NT2/D1 (cell line): Measurements from ENCODE around the gene PLCH2.

Experiments
- DNase-seq: peaks from one replicate; pipeline ENCODE4 v3.0.0-alpha.2; 2011; ENCODE audit warnings: low read depth, low spot score
- H3K27me3 ChIP-seq: 2 replicates; pipeline ENCODE4 v1.6.0; 2011; ENCODE audit warnings: mild to moderate bottlenecking; ENCODE audit not compliant: insufficient read length, insufficient read depth
- H3K36me3 ChIP-seq: 2 replicates; pipeline ENCODE4 v1.6.1; 2011; ENCODE audit warnings: mild to moderate bottlenecking, low read length, mixed read lengths; ENCODE audit not compliant: insufficient read depth, insufficient read length
- H3K4me1 ChIP-seq: 2 replicates; pipeline ENCODE4 v1.5.1; 2011; ENCODE audit not compliant: insufficient read depth, insufficient read length
- H3K4me3 ChIP-seq: 2 replicates; pipeline ENCODE4 v1.5.1; 2011; ENCODE audit warnings: low read depth; ENCODE audit not compliant: insufficient read length
- H3K9ac ChIP-seq: 2 replicates; pipeline ENCODE4 v1.6.0; 2011; ENCODE audit warnings: low read depth; ENCODE audit not compliant: insufficient read length
- H3K9me3 ChIP-seq: 2 replicates; pipeline ENCODE4 v1.5.1; 2011; ENCODE audit warnings: mild to moderate bottlenecking, low read length; ENCODE audit not compliant: insufficient read depth
- SUZ12 ChIP-seq: IDR thresholded peaks from 2 replicates; pipeline ENCODE4 v1.6.1; 2011; ENCODE audit not compliant: insufficient read length, insufficient read depth; ENCODE audit errors: extremely low read depth
- YY1 ChIP-seq: IDR thresholded peaks from 2 replicates; pipeline ENCODE4 v1.6.1; 2011; ENCODE audit not compliant: insufficient read length, insufficient read depth
- ZNF274 ChIP-seq: IDR thresholded peaks from 2 replicates; pipeline ENCODE4 v1.6.1; 2011; ENCODE audit warnings: mild to moderate bottlenecking, low read depth, low read length

PLCH2 gene

DNA sequence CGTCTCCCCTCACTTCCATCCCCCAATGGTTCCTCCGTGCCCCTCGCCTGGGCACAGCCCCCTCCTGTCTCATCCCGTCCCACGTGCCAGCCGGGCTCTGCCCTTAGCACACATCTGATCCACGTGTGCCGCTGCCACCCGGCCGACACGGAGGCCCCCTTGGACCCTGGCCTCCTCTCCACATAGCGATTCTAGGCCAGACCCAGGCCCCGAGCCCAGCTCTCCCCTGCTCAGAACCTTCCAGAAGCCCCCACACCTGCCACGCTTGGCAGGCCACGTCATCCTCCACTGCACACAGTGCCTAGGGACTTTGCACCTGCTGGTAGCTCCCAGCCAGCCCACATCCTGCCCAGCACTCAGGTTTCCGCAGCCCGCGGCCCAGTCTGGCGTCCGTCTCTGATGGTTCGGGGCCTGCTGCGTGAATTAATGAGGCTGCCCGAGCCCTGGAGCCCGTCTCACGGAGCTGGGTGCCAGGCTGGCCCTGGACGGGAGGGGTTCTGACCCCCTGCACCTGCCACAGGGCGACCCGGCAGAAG lies 20.1 kb downstream of the PLCH2 start:
- Histone ChIP-seq H3K27me3 (no peaks in the 10 kb centered on the region), H3K36me3 (no peaks in the 10 kb centered on the region), H3K9me3 (no peaks in the 10 kb centered on the region), H3K4me3 (no peak overlapping the region), H3K9ac (no peak overlapping the region), H3K4me1 (peaks cover 4% of the 10 kb centered on the region)
- no peak for DNase-seq
- TF ChIP-seq YY1: no peak
- no peak for TF ChIP-seq ZNF274
- no peak for TF ChIP-seq SUZ12

- Histone ChIP-seq H3K4me1 (peaks cover 4% of the 10 kb centered on the region), H3K9ac (no peak overlapping the region), H3K36me3 (no peaks in the 10 kb centered on the region), H3K9me3 (no peaks in the 10 kb centered on the region), H3K4me3 (no peak overlapping the region), H3K27me3 (no peaks in the 10 kb centered on the region)
- no peak for DNase-seq
- no peak for TF ChIP-seq YY1
- TF ChIP-seq SUZ12: no peak
- TF ChIP-seq ZNF274: no peak
Measured at GRCh38 chr1:2496746-2497145, 20.7 kb downstream of the PLCH2 start.

GRCh38 chr1:2497891-2498290 lies 21.8 kb downstream of the PLCH2 start:
- Histone ChIP-seq H3K9me3 (no peaks in the 10 kb centered on the region), H3K4me3 (no peak overlapping the region), H3K27me3 (no peaks in the 10 kb centered on the region), H3K36me3 (no peaks in the 10 kb centered on the region), H3K9ac (no peak overlapping the region), H3K4me1 (peaks cover 4% of the 10 kb centered on the region)
- TF ChIP-seq ZNF274 (no peak), SUZ12 (no peak), YY1 (no peak)
- DNase-seq: no peak

DNA sequence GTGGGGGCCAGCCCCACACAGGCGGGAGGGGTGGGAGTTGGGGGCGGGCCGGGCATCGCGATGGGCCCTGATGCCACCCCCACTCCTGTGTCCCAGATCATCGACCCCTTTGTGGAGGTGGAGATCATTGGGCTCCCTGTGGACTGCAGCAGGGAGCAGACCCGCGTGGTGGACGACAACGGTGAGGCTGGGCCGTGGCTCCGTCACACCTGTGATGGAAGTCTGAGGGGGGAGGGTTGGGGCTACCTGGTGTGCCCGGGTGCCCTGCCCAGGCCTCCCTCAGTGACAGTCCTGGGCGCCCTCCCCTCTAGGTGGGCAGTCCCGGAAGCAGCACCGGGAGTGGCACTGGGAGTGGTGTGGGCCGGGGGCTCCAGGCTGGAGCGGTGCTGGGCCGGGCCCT lies 22.6 kb downstream of the PLCH2 start:
- peaks cover 6% of the 10 kb centered on the region for H3K4me1 ChIP-seq
- no peak for DNase-seq
- H3K9me3 ChIP-seq: no peaks in the 10 kb centered on the region
- no peak overlapping the region for H3K9ac ChIP-seq
- H3K36me3 ChIP-seq: no peaks in the 10 kb centered on the region
- H3K27me3 ChIP-seq: no peaks in the 10 kb centered on the region
- no peak overlapping the region for H3K4me3 ChIP-seq
- TF ChIP-seq SUZ12 (no peak), YY1 (no peak), ZNF274 (no peak)

DNA sequence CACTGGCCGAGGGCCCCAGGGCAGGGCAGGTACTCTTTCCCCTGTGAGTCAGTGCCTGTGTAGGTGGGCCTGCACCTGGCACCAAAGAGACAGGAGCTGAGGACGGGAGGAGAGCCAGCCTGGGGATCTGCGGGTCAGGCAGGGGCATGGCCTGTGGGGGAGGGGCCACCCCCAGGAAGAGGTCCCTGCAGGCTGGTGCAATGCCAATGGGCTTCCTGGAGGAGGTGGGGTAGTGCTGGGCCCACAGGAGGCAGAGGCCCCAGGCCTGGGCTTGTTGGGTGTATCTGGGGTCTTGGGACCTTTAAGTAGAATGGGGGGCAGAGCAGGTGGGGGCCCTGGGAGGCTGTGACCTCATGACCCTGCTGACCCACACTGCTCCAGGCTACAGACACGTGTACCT lies 23.2 kb downstream of the PLCH2 start:
- no peak for DNase-seq
- no peak overlapping the region for H3K9ac ChIP-seq

DNA sequence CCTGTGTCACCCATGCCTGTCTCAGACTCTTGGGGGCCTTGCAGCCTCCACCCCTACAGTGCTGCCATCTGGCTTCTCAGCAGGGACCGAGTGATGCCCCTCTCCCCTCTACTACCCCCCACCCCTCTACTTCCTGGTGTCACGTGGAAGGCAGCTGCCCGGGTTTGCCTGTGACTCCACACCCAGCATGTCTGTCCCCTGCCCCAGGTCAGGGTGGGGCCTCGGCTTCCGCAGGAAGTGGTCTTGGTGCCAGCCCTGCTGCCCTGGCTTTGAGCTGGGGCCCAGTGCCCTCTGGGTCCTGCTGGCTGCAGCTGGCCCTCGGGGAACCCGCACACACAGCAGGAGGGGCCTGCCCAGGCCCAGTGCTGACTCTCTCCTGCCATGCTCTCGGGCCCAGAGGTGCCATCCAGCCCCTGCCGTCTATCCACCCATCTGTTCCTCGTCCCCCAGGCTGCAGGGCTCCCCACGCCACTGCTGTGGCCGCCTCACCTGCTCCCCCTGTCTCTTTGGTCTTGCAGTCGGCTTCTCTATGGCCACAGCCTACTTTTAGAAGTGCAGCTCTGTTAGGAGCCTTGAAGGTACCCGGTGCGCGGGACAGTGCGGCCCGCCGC lies 24.0 kb downstream of the PLCH2 start:
- H3K36me3 ChIP-seq: no peaks in the 10 kb centered on the region
- no peak for DNase-seq
- TF ChIP-seq YY1 (no peak), SUZ12 (no peak), ZNF274 (no peak)
- H3K27me3 ChIP-seq: no peaks in the 10 kb centered on the region
- no peak overlapping the region for H3K4me3 ChIP-seq
- H3K9ac ChIP-seq: no peak overlapping the region
- H3K9me3 ChIP-seq: no peaks in the 10 kb centered on the region
- H3K4me1 ChIP-seq: peaks cover 3% of the 10 kb centered on the region

More for the DNA sequence above, 23.2 kb downstream of the PLCH2 start:
- H3K4me3 ChIP-seq: no peak overlapping the region
- no peaks in the 10 kb centered on the region for H3K27me3 ChIP-seq
- H3K4me1 ChIP-seq: peaks cover 3% of the 10 kb centered on the region
- no peaks in the 10 kb centered on the region for H3K9me3 ChIP-seq
- no peaks in the 10 kb centered on the region for H3K36me3 ChIP-seq
- TF ChIP-seq ZNF274: no peak

DNA sequence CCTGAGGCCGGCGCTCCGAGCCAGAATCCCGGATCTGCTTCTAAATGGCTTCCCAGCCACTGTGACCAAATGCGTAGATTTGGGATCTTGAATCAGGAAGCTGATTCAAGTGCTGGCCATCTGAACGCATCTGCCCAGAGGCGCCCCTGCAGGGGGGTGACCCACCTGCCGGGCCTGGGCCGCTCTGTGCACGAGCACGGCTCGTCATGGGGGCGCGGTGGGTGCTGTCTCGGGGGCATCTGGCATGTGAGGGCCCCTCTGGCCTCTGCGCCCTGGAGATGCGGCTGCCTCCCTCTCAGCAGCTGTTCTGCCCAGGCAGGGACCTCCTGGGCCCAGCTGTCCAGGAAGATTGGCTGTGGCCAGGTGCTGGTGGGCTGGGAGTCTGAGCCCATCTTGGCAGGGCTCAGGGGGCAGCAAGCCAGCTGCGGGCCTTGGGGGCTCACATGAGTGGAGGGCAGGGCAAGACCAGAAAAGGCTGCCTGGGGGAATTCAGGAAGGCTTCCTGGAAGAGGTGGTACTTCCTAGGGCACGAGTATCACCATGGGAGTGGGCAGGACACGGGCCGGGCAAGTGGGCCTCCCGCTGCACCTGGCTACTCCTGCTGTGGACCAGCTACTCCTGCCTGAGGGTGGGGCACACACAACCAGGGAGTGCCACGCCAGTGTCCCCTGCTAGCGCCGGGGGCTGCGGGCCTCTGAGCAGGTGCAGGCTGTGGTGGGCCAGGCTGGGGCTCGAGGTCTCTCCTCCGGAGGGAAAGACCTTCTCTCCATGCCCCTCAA lies 25.1 kb downstream of the PLCH2 start:
- TF ChIP-seq YY1: no peak
- TF ChIP-seq SUZ12: no peak
- no peak for TF ChIP-seq ZNF274
- DNase-seq: no peak
- no peaks in the 10 kb centered on the region for H3K9me3 ChIP-seq
- H3K36me3 ChIP-seq: no peaks in the 10 kb centered on the region
- no peak overlapping the region for H3K9ac ChIP-seq
- H3K27me3 ChIP-seq: no peaks in the 10 kb centered on the region
- H3K4me1 ChIP-seq: peaks cover 3% of the 10 kb centered on the region
- no peak overlapping the region for H3K4me3 ChIP-seq
